HFF-Myc (cell line): ENCODE results near the gene RTBDN.

Experiments used
- DNase-seq: peaks from one replicate; pipeline ENCODE4 v3.0.0-alpha.2; 2011; ENCODE audit warnings: low read depth; ENCODE audit errors: extremely low read depth
- H3K4me3 ChIP-seq: replicated peaks from 2 replicates; pipeline ENCODE4 v1.5.1; 2011; ENCODE audit warnings: low read depth, mild to moderate bottlenecking, control low read depth, low read length
- TF ChIP-seq, protein P1 (sequence below): IDR thresholded peaks from 2 replicates; pipeline ENCODE4 v1.5.1; 2012; ENCODE audit warnings: mild to moderate bottlenecking, low read depth, low read length, control low read depth; ENCODE audit errors: missing control alignments

RTBDN gene

DNA sequence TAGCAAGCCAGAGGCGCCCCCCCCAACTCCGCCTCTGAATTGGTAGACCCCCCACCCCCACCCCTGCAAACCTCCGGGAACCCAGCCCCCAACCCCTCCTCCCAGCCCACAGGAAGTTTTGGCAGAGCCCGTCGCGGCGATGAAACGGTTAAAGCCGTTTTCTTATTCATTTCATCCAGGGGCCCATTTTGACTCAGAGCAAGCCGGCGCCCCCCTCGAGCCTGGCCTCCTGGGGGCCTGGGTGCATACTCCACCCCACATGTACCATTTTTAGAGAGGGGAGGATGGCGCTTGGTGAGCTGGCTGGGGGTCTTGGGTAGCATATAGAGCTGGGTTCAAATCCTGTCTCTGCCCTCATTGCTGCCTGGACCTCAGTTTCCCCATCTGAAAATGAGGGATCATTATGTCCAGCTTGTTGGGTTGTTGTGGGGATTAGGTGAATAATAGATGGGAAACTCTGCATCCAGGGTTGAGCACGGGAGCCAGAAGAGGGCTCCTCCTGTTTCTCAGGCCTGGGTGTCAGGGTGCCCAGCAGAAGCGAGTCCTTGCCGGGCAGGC lies 51.0 kb downstream of the RTBDN start:
- TF ChIP-seq, protein P1, sequence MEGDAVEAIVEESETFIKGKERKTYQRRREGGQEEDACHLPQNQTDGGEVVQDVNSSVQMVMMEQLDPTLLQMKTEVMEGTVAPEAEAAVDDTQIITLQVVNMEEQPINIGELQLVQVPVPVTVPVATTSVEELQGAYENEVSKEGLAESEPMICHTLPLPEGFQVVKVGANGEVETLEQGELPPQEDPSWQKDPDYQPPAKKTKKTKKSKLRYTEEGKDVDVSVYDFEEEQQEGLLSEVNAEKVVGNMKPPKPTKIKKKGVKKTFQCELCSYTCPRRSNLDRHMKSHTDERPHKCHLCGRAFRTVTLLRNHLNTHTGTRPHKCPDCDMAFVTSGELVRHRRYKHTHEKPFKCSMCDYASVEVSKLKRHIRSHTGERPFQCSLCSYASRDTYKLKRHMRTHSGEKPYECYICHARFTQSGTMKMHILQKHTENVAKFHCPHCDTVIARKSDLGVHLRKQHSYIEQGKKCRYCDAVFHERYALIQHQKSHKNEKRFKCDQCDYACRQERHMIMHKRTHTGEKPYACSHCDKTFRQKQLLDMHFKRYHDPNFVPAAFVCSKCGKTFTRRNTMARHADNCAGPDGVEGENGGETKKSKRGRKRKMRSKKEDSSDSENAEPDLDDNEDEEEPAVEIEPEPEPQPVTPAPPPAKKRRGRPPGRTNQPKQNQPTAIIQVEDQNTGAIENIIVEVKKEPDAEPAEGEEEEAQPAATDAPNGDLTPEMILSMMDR = no peak
- DNase-seq = no peak
- peak overlapping the region; percentile 41; the same call in 1 of the 2 replicates for H3K4me3 ChIP-seq

DNA sequence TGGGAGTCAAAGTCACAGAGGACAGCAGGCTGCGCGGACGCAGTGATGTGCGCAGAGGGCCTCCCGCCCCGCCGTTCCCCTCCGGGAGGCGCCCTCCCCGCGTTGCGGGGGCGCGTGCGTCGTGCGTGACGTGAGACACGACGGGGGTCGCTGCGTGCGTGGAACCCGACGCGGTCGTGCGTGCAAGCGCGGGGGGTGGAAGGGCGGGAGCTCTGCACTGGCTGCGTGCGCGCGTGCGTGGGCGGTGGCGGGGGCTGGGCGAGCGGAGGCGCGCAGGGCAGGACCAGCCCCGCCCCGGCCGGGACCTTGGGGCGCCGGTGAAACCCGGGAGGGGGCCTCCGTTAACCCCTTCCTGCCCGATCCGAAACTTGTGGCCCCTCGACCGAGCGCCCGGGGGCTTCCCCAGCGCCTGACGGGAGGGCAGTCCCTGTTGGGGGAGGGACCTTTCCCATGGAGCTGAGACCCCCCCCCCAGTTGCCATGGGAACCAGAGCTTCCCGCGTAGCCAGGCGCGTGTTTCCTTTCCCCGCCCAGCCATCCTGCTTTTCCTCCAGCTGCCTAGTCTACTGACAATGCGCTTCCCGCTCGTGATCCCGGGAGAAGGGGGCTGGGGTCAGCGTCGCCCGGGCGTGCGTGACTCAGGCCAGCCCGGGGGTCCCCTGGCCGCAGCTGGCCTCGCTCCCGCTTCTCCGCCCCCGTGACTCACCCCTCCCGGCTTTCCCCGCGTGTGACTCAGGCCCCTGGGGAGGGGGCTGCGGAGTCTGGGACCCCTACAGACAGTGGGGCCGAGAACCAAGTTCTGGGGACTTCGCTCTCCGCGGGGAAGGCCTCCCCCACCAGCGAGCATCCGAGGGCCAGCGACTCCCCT lies 51.7 kb downstream of the RTBDN start:
- DNase-seq = no peak
- TF ChIP-seq, protein P1 = no peak
- peak overlapping the region; percentile 41 for H3K4me3 ChIP-seq

DNA sequence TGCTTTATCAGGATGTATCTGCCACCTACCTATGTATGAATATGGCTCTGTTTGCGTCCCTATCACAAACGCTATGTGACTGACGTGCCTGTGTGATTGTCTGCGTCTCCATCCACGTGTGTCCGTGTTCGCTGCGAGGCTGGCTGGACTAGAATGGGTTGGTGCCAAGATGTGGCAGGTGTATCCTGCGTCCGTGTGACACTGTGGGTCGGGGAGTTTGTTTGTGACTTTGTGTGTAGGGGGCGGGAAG lies 52.3 kb downstream of the RTBDN start:
- DNase-seq = no peak
- TF ChIP-seq, protein P1 = no peak

DNA sequence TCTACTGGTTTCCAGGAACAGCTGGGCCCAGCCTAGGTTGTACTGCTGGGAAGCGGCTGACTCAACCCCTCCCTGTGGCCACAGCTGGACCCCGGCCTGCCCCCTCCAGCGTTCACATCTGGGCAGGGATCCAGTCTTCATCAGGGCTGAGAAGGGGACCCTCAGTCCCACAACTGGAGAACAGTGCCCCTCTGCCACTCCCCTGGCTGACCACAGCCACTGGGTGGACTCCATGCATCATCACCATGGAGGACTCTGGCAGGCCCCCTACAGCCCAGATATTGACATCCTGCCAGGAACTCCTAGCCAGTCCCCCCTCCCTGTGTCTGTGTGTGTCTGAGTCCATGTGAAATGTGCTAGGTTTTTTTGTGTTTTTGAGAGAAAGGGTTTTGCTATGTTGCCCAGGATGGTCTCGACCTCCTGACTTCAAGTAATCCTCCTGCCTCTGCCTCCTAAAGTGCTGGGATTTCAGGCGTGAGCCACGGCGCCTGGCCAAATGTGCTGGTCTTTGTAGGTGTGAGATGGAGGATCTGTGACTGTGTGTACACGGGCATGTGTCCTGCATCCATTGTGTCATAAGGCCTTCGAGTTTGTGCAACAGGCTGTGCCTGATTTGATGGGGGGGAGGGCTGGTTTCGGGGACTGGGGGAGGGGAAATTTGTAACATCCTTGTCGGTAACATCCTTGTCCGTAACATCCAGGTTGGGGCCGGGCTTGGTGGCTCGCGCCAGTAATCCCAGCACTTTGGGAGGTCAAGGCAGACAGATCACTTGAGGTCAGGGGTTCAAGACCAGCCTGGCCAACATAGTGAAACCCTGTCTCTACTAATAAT lies 55.0 kb downstream of the RTBDN start:
- TF ChIP-seq, protein P1 = no peak
- no peak for DNase-seq
- H3K4me3 ChIP-seq = peak overlapping the region; percentile 55

More for the DNA sequence above, 52.3 kb downstream of the RTBDN start:
- peak overlapping the region; percentile 41 for H3K4me3 ChIP-seq

DNA sequence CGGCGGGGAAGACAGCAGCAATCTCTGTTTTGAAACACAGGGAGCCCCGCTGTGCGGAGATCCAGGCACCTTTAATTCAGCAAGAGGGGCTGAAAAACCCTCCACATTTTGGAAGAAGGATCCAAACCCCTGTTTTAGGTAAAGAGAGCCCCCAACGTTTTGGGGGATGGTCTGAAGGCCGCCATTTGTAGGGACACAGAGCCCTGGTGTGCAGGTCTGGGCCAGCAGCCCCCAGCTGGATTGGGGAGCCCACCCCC lies 55.5 kb downstream of the RTBDN start:
- no peak for DNase-seq
- peak overlapping the region; percentile 55 for H3K4me3 ChIP-seq
- TF ChIP-seq, protein P1 = no peak

DNA sequence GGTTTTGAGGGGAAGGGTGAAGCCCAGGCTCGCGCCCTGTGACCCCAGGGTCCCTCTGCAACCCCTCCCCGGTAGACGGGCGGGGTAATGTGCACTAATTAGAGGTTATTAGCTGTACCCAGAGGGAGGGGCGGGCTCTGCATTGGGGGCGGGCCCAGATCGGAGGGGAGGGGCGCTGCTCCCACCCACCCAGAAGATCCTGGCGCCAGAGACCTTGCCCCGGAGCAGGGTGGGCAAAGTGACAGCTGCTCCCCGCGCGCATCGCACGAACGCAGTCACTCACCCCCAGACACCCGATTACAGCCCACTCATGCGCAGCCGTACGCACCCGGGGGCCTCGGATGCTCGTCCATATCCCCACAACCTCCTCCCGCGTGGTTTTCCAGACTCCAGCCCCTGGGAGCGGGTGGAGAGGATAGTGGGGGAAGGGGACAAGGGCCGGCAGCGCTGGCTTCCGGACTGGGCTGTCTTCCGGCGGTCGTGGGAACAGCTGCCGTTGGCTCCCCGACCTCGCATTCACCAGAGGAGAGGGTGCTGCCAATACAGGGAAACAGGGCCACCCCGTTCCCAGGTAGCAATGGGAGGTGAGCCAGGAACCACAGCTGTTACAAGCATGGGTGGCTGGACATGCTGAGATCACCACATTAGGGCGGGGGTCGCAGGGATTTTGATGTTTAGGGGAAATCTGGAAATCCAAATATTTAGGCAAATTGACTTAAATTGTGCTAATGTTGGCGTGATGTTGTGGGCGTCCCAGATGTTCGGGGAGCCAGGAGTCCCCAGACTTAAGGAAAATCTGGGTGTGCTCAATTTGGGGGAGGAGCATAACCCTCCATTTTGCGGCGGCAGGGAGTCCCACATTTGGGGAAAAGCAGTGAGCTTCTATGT lies 56.1 kb downstream of the RTBDN start:
- peak overlapping the region; percentile 55 for H3K4me3 ChIP-seq
- TF ChIP-seq, protein P1 = no peak
- DNase-seq = no peak
